Vagina (tissue), 2 donors: Measurements from ENCODE around the gene MYO3B. TPM values are rescaled to one million over a fixed set of nuclear protein-coding genes. Genes with fewer than 3 reads are reported as not detected.

Source experiments
- DNase-seq, 2 donors: peaks; one replicate each; pipeline ENCODE4 v3.0.0-alpha.2; 2017; ENCODE audit errors: extremely low spot score in 2 of 2
- H3K27ac ChIP-seq: fragments of 200-600 bp; sonication (generic); one replicate; pipeline ENCODE4 v1.5.1; 2019
- H3K27me3 ChIP-seq: fragments of 200-600 bp; sonication (generic); one replicate; pipeline ENCODE4 v1.5.1; 2019
- H3K36me3 ChIP-seq, 2 donors: fragments of 200-600 bp; sonication (generic); one replicate each; pipeline ENCODE4 v1.5.1; 2017 to 2019
- H3K4me1 ChIP-seq: fragments of 200-600 bp; sonication (generic); one replicate; pipeline ENCODE4 v1.5.1; 2019
- H3K4me3 ChIP-seq, 2 donors: fragments of 200-600 bp; sonication (generic); 1 replicate in 1 of 2; 2 replicates in 1 of 2; pipeline ENCODE4 v1.5.1; 2016 to 2019
- H3K9me3 ChIP-seq: fragments of 200-600 bp; sonication (generic); one replicate; pipeline ENCODE4 v1.5.1; 2019
- POLR2A ChIP-seq, 2 donors: fragments of 450-650 bp; IDR thresholded peaks; one replicate each; pipeline ENCODE4 v1.6.1; 2017; ENCODE audit warnings: antibody characterized with exemption in 2 of 2, mild to moderate bottlenecking in 2 of 2, moderate library complexity in 2 of 2
- POLR2AphosphoS5 ChIP-seq, 2 donors: sonication (generic); formaldehyde crosslinking; IDR thresholded peaks; one replicate each; pipeline ENCODE4 v1.9.0; 2017; ENCODE audit warnings: antibody characterized with exemption in 2 of 2, mild to moderate bottlenecking in 2 of 2, low read depth in 1 of 2; ENCODE audit not compliant: insufficient read depth in 1 of 2
- intact Hi-C: fragments of 100-400 bp; cut with DNase I; formaldehyde crosslinking; loops from one replicate; pipeline ENCODE4 v1.15.1; 2023
- total RNA-seq: library from RNA; depleted of rRNA; stranded (reverse); fragments of >200 nt; gene quantifications from one replicate; pipeline ENCODE4 v1.2.3, GENCODE V29; 2016
- TF ChIP-seq, protein P1 (sequence below), 3 experiments: fragments of 450-650 bp in 2 of 3; fragments of 200-600 bp in 1 of 3; sonication (generic) in 1 of 3; IDR thresholded peaks; one replicate each; pipeline ENCODE4 v1.5.1; 2017 to 2019; ENCODE audit warnings: antibody characterized with exemption in 3 of 3, mild to moderate bottlenecking in 2 of 3, moderate library complexity in 2 of 3

Gene MYO3B
- total RNA-seq, 1 donor from 2014 or later, result 0.49 TPM

DNA sequence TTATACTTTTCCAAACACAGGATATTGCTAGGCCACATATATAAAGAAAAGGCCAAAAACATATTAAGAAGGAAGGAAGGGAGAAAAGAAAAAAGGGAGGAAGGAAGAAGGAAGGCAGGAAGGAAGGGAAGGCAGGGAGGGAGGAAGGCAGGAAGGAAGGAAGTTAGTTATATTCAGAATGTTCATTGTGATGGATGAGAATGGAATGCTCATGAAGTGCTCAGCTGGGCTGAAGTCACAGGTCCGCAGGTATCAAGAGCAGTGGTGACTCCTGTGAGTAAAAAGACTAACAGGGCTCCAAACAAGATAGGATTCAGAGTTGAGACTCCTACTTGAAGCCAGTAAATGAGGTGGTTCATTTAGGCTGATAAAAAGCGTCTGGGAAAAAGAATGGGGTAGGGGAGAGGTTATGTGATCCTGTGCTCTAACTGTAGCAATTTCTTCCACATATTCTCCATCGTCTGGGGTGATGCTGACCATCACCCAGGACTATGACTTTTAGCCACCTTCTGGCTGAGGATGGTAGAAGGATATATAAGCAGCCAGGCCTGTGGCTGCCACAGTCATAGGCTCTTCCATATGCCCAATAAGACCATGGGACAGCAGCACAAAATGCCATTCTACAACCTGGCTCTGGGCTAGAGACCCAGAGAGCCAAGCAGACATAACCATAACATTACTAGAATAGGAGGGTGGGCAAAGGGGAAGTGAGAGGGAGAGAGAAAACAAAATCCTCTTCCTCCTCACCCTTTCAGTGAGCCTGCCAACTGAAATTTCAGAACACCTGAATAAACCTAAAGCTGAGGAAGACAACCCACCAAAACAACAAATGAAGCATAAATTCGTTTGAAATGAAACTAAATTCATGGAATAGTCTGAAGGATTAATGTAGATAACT, 173.2 kb downstream of the MYO3B start:
- intact Hi-C loops, result no loop called here
- no peak overlapping the region for H3K27ac ChIP-seq
- H3K4me3 ChIP-seq, result no peak overlapping the region
- no peaks in the 10 kb centered on the region for H3K4me1 ChIP-seq
- no peak for TF ChIP-seq POLR2AphosphoS5 (IDR thresholded peaks at IDR 0.05; ENCODE audit: insufficient read depth in 1 of 2, low read depth in 1 of 2)
- TF ChIP-seq POLR2A (IDR thresholded peaks at IDR 0.05), result no peak
- TF ChIP-seq, protein P1, sequence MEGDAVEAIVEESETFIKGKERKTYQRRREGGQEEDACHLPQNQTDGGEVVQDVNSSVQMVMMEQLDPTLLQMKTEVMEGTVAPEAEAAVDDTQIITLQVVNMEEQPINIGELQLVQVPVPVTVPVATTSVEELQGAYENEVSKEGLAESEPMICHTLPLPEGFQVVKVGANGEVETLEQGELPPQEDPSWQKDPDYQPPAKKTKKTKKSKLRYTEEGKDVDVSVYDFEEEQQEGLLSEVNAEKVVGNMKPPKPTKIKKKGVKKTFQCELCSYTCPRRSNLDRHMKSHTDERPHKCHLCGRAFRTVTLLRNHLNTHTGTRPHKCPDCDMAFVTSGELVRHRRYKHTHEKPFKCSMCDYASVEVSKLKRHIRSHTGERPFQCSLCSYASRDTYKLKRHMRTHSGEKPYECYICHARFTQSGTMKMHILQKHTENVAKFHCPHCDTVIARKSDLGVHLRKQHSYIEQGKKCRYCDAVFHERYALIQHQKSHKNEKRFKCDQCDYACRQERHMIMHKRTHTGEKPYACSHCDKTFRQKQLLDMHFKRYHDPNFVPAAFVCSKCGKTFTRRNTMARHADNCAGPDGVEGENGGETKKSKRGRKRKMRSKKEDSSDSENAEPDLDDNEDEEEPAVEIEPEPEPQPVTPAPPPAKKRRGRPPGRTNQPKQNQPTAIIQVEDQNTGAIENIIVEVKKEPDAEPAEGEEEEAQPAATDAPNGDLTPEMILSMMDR (IDR thresholded peaks at IDR 0.05), result no peak
- H3K36me3 ChIP-seq, result no peaks in the 10 kb centered on the region
- H3K27me3 ChIP-seq, result no peaks in the 10 kb centered on the region
- no peaks in the 10 kb centered on the region for H3K9me3 ChIP-seq
- DNase-seq, result no peak

DNA sequence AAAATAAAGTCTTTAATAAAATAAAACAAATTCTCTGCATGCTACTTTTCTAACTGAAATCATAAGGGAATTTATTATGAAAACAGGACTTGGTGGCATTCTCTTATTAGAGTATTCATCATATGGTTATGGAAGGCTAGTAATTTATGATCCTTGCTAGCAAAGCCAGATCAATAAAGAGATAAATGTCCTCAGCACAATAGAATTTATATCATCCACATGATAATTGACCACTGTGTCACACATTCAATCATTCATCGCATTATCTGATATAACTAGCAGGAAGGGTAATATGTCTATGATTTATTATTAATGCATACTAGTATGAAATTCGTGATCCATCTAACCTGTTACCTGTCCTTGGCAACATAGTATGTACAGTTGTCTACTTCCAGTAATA, 175.8 kb downstream of the MYO3B start:
- DNase-seq, result no peak
- Histone ChIP-seq H3K4me3 (no peak overlapping the region), H3K27ac (no peak overlapping the region), H3K4me1 (no peaks in the 10 kb centered on the region), H3K27me3 (no peaks in the 10 kb centered on the region), H3K36me3 (no peaks in the 10 kb centered on the region), H3K9me3 (no peaks in the 10 kb centered on the region)
- TF ChIP-seq POLR2AphosphoS5 (IDR thresholded peaks at IDR 0.05; ENCODE audit: insufficient read depth in 1 of 2, low read depth in 1 of 2) (no peak), POLR2A (IDR thresholded peaks at IDR 0.05) (no peak)
- TF ChIP-seq, protein P1 (IDR thresholded peaks at IDR 0.05), result no peak
- intact Hi-C loops, result no loop called here

DNA sequence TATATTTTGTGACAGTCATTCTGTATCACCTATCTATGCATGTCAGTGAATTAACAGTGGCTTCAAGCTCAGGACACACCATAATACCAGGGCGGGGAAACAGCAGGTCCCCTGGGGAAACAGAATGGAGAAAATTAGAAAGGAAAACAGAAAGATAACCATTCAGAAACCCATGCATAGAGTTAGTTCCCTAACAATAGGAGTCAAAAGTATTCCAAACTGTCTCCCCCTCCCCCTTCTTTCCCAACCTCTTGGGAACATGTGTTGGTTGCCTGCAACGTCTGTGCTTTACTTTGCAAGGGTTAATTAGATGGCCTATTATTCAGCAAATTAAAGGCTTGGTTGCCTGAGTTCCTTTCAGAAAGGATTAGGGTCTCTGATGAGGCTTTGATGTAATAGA, 176.4 kb downstream of the MYO3B start:
- TF ChIP-seq, protein P1 (IDR thresholded peaks at IDR 0.05), result no peak
- no peak for DNase-seq
- no peaks in the 10 kb centered on the region for H3K4me1 ChIP-seq
- H3K27me3 ChIP-seq, result no peaks in the 10 kb centered on the region
- intact Hi-C loops, result no loop called here
- no peaks in the 10 kb centered on the region for H3K36me3 ChIP-seq
- no peak overlapping the region for H3K27ac ChIP-seq
- no peaks in the 10 kb centered on the region for H3K9me3 ChIP-seq
- H3K4me3 ChIP-seq, result no peak overlapping the region

DNA sequence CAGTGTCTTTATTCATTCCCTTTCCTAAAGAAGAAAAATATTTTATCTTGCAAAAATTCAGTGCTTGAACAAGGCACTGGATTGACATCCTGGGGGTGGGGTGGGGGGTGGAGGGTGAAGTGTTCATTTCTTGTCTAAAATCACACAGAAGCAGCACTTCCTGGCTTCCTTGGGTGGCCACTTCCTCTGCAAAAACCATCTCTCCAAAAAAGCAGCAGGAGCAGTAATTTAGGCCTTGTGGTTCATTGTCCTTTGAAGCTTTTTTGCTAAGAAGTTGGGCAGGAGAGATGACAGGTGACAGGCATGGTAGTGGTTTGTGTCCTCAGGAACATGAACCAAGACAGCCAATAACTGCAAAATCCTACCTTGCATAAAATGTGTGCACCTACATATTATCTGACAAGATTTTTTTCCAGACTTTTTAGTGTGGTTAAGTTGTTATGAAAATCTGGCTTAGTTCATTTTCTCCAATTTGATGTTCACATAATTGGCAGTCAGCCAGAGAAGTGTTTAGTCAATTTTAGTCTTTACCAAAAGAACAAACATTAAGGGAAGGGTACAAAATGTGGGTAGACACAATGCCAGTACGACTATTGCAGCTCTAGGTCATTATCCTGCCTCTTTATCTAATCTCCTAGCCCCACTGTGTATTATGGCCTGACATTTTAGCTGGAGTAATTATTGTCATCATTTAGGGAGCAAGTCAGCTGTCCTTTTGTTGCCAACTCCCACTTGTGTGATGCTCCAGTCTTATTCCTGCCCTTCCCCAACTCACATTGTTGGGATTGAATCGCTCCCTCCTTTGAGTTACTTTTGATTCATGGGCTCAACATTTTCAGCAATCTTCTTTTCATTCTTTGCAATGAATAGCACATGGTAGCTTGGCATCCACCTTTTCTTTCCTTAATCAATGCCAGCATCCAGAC, 177.2 kb downstream of the MYO3B start:
- no peak for DNase-seq
- TF ChIP-seq POLR2AphosphoS5 (IDR thresholded peaks at IDR 0.05; ENCODE audit: insufficient read depth in 1 of 2, low read depth in 1 of 2) (no peak), POLR2A (IDR thresholded peaks at IDR 0.05) (no peak)
- TF ChIP-seq, protein P1 (IDR thresholded peaks at IDR 0.05), result no peak
- no peaks in the 10 kb centered on the region for H3K4me1 ChIP-seq
- H3K27ac ChIP-seq, result no peak overlapping the region
- intact Hi-C loops, result no loop called here
- H3K4me3 ChIP-seq, result no peak overlapping the region
- H3K36me3 ChIP-seq, result no peaks in the 10 kb centered on the region
- no peaks in the 10 kb centered on the region for H3K9me3 ChIP-seq
- H3K27me3 ChIP-seq, result no peaks in the 10 kb centered on the region
